H1 (cell line): ENCODE results near the gene NLK. TPM values are rescaled to one million over a fixed set of nuclear protein-coding genes. Genes with fewer than 3 reads are reported as not detected.
"Not testable (repeated sequence)": the region's sequence is repeated elsewhere in the genome, so short reads cannot be mapped to it uniquely, and the experiment has no call there.

ENCODE experiments used
- CTCF ChIA-PET: fragments of 300-600 bp; sonication (Branson Sonifier 250); formaldehyde crosslinking; loops from one replicate; lab custom pipeline; 2021; ENCODE audit not compliant: partially characterized antibody; lab: Charles Lee
- POLR2A ChIA-PET: fragments of 300-600 bp; sonication (Branson Sonifier 250); formaldehyde crosslinking; loops from one replicate; lab custom pipeline; 2021; ENCODE audit warnings: inconsistent platforms; ENCODE audit not compliant: partially characterized antibody; lab: Charles Lee
- DNase-seq, 2 experiments: peaks; one replicate each; pipeline versions ENCODE4 v3.0.0 to v3.0.0-alpha.2; 2010 to 2022; ENCODE audit warnings: low spot score in 2 of 2, low read depth in 1 of 2, mixed read lengths in 1 of 2
- FAIRE-seq: peaks from 2 replicates; lab custom pipeline; 2011; peaks lifted over from hg19 to GRCh38; lab: Jason Lieb, UNC
- H2AFZ ChIP-seq: 2 replicates; pipeline ENCODE4 v1.8.1; 2012; ENCODE audit warnings: low read length, inconsistent platforms
- H2AK5ac ChIP-seq: 2 replicates; pipeline ENCODE4 v1.6.1; 2013; ENCODE audit warnings: low read depth, low read length
- H2BK120ac ChIP-seq: replicated peaks from 2 replicates; pipeline ENCODE3; 2013; ENCODE audit warnings: low read depth, low read length, inconsistent platforms
- H2BK12ac ChIP-seq: 2 replicates; pipeline ENCODE4 v1.6.1; 2013; ENCODE audit warnings: low read depth, low read length
- H2BK15ac ChIP-seq: 2 replicates; pipeline ENCODE4 v1.6.1; 2013; ENCODE audit warnings: low read length
- H2BK20ac ChIP-seq: 2 replicates; pipeline ENCODE4 v1.6.1; 2013; ENCODE audit warnings: low read length
- H2BK5ac ChIP-seq: 2 replicates; pipeline ENCODE4 v1.6.1; 2013; ENCODE audit warnings: low read depth, low read length
- H3K14ac ChIP-seq: 2 replicates; pipeline ENCODE4 v1.6.1; 2013; ENCODE audit warnings: inconsistent platforms; ENCODE audit not compliant: insufficient read length
- H3K18ac ChIP-seq: 2 replicates; pipeline ENCODE4 v1.6.1; 2013; ENCODE audit warnings: low read length; ENCODE audit errors: extremely low read depth
- H3K23ac ChIP-seq: 2 replicates; pipeline ENCODE4 v1.6.1; 2013; ENCODE audit warnings: inconsistent platforms; ENCODE audit not compliant: insufficient read length
- H3K23me2 ChIP-seq: 2 replicates; pipeline ENCODE4 v1.6.1; 2013; ENCODE audit warnings: low read depth, low read length
- H3K27ac ChIP-seq: 2 replicates; pipeline ENCODE4 v1.6.1; 2011; ENCODE audit warnings: low read depth, low read length, inconsistent platforms
- H3K27me3 ChIP-seq, 4 experiments: replicated peaks in 1 of 4; 1 replicate in 1 of 4; 2 replicates in 3 of 4; pipeline versions ENCODE4 v1.6.1 to v1.8.1; 2011 to 2013; ENCODE audit warnings: low read length in 3 of 4, mild to moderate bottlenecking in 3 of 4, inconsistent platforms in 2 of 4, mixed read lengths in 2 of 4, moderate library complexity in 1 of 4; ENCODE audit not compliant: control insufficient read depth in 3 of 4, insufficient read depth in 3 of 4; ENCODE audit errors: extremely low read depth in 1 of 4
- H3K36me3 ChIP-seq, 4 experiments: 2 replicates each; pipeline versions ENCODE4 v1.6.1 to v1.8.1; 2011 to 2013; ENCODE audit warnings: mild to moderate bottlenecking in 4 of 4, low read length in 3 of 4, moderate library complexity in 2 of 4, control low read depth in 1 of 4, inconsistent platforms in 1 of 4; ENCODE audit not compliant: insufficient read depth in 4 of 4, control insufficient read depth in 2 of 4
- H3K4ac ChIP-seq: replicated peaks from 2 replicates; pipeline ENCODE3; 2013; ENCODE audit warnings: low read length, low read depth, mixed read lengths, inconsistent platforms; ENCODE audit not compliant: insufficient read length
- H3K4me1 ChIP-seq, 4 experiments: replicated peaks in 1 of 4; 1 replicate in 1 of 4; 2 replicates in 3 of 4; pipeline versions ENCODE4 v1.6.1 to v1.8.1; 2011 to 2013; ENCODE audit warnings: low read length in 3 of 4, inconsistent platforms in 2 of 4, mixed read lengths in 1 of 4; ENCODE audit not compliant: insufficient read depth in 4 of 4, control insufficient read depth in 3 of 4
- H3K4me2 ChIP-seq, 2 experiments: 2 replicates each; pipeline versions ENCODE4 v1.6.1 to v1.8.1; 2011 to 2013; ENCODE audit warnings: low read depth in 2 of 2, low read length in 2 of 2, control low read depth in 1 of 2, inconsistent platforms in 1 of 2, mild to moderate bottlenecking in 1 of 2; ENCODE audit not compliant: insufficient read depth in 1 of 2
- H3K4me3 ChIP-seq, 4 experiments: fragments of 200-600, 300-600 bp in 1 of 4; sonication (generic), shearing (Covaris generic), sonication (Bioruptor Twin) in 1 of 4; 2 replicates each; pipeline versions ENCODE4 v1.5.1 to v1.8.1; 2011 to 2016; ENCODE audit warnings: low read length in 4 of 4, low read depth in 3 of 4, control low read depth in 2 of 4, inconsistent platforms in 2 of 4, mild to moderate bottlenecking in 2 of 4, mixed read lengths in 1 of 4, moderate library complexity in 1 of 4; ENCODE audit not compliant: insufficient read depth in 2 of 4; ENCODE audit errors: extremely low read depth in 1 of 4
- H3K56ac ChIP-seq: replicated peaks from 2 replicates; pipeline ENCODE3; 2013; ENCODE audit warnings: low read depth, mild to moderate bottlenecking, mixed read lengths, low read length, inconsistent platforms; ENCODE audit not compliant: insufficient read length
- H3K79me1 ChIP-seq: 2 replicates; pipeline ENCODE4 v1.6.1; 2013; ENCODE audit warnings: low read depth, low read length, control low read depth
- H3K79me2 ChIP-seq, 2 experiments: 2 replicates each; pipeline versions ENCODE4 v1.6.1 to v1.8.1; 2012 to 2013; ENCODE audit warnings: low read length in 2 of 2, mild to moderate bottlenecking in 2 of 2, inconsistent platforms in 1 of 2; ENCODE audit not compliant: insufficient read depth in 2 of 2, control insufficient read depth in 1 of 2
- H3K9ac ChIP-seq, 4 experiments: replicated peaks in 1 of 4; 1 replicate in 1 of 4; 2 replicates in 3 of 4; pipeline versions ENCODE4 v1.6.1 to v1.8.1; 2011 to 2013; ENCODE audit warnings: low read depth in 3 of 4, low read length in 3 of 4, control low read depth in 2 of 4, mild to moderate bottlenecking in 2 of 4, moderate library complexity in 2 of 4, inconsistent platforms in 1 of 4; ENCODE audit errors: extremely low read depth in 1 of 4
- H3K9me3 ChIP-seq, 2 experiments: 2 replicates each; pipeline versions ENCODE4 v1.6.1 to v1.8.1; 2012 to 2013; ENCODE audit warnings: mild to moderate bottlenecking in 2 of 2, moderate library complexity in 2 of 2, control low read depth in 1 of 2, inconsistent platforms in 1 of 2, low read depth in 1 of 2, low read length in 1 of 2, mixed read lengths in 1 of 2; ENCODE audit not compliant: insufficient read depth in 2 of 2
- H4K20me1 ChIP-seq, 2 experiments: replicated peaks in 1 of 2; 2 replicates each; pipeline versions ENCODE3 to v1.8.1; 2011 to 2013; ENCODE audit warnings: inconsistent platforms in 2 of 2, low read length in 2 of 2, mild to moderate bottlenecking in 1 of 2; ENCODE audit not compliant: insufficient read depth in 2 of 2, control insufficient read depth in 1 of 2
- H4K5ac ChIP-seq: 2 replicates; pipeline ENCODE4 v1.6.1; 2013; ENCODE audit warnings: low read length, low read depth, mixed read lengths, inconsistent platforms; ENCODE audit not compliant: insufficient read length
- H4K8ac ChIP-seq: 2 replicates; pipeline ENCODE4 v1.8.0; 2013; ENCODE audit warnings: mild to moderate bottlenecking, moderate library complexity, low read length, inconsistent platforms; ENCODE audit not compliant: insufficient read depth; ENCODE audit errors: extremely low read depth
- H4K91ac ChIP-seq: replicated peaks from 2 replicates; pipeline ENCODE3; 2013; ENCODE audit warnings: low read length, mixed read lengths, inconsistent platforms; ENCODE audit not compliant: insufficient read length
- CTCF ChIP-seq, 3 experiments: IDR thresholded peaks; 1 replicate in 2 of 3; 2 replicates in 1 of 3; pipeline versions ENCODE4 v1.5.1 to v1.6.1; 2011; ENCODE audit warnings: low read length in 3 of 3, mild to moderate bottlenecking in 3 of 3, inconsistent platforms in 2 of 3, low read depth in 1 of 3, moderate library complexity in 1 of 3; ENCODE audit not compliant: insufficient read depth in 1 of 3; ENCODE audit errors: control extremely low read depth in 1 of 3
- RAD21 ChIP-seq, 2 experiments: IDR thresholded peaks in 1 of 2; conservative IDR thresholded peaks in 1 of 2; 2 replicates each; pipeline ENCODE4 v1.6.1; 2011; ENCODE audit warnings: low read depth in 2 of 2, low read length in 2 of 2, improper control_type of control experiment in 1 of 2, inconsistent platforms in 1 of 2, mild to moderate bottlenecking in 1 of 2, moderate library complexity in 1 of 2
- WGBS, 2 experiments: shearing (Covaris generic) in 1 of 2; methylation state at CpG; one replicate each; pipeline versions ENCODE4 v1.1.6 to v1.1.7; 2013 to 2015; ENCODE audit warnings: low lambda C conversion rate in 2 of 2, mixed read lengths in 2 of 2, inconsistent platforms in 1 of 2, low coverage in 1 of 2, missing lambda C conversion rate in 1 of 2; ENCODE audit not compliant: insufficient replicate concordance in 2 of 2, insufficient coverage in 1 of 2, insufficient read length in 1 of 2; ENCODE audit errors: extremely low coverage in 1 of 2, missing lambda C conversion rate in 1 of 2; 5-methylcytosine and 5-hydroxymethylcytosine counted together
- polyA plus RNA-seq, 7 experiments: library from polyadenylated mRNA; depleted of rRNA in 3 of 7; stranded (reverse) in 5 of 7; unstranded in 2 of 7; fragments of >200 nt in 5 of 7; fragments of 200-250 nt in 2 of 7; gene quantifications; 1 replicate in 5 of 7; 2 replicates in 1 of 7; 4 replicates in 1 of 7; pipeline versions ENCODE4 v1.2.1 to v1.2.3, GENCODE V29; 2011 to 2013; ENCODE audit warnings: missing spikeins in 2 of 7, mixed read lengths in 2 of 7
- total RNA-seq: library from RNA; stranded (reverse); fragmentation: NEBNext Ultra II Directional; extraction: Animal tissue kit (Norgen Biotek cat#: 25700); gene quantifications from 2 replicates; pipeline ENCODE4 v1.2.1, GENCODE V29; 2021

Gene NLK
- total and polyA plus RNA-seq, 2 of the 8 experiments (the other 6 are each of a cell fraction or from before 2014, with no cell fraction given), result 30.8 to 49.9 TPM

GRCh38 chr17:28232966-28233870 lies 190.7 kb downstream of the NLK start:
- not testable (repeated sequence) for H2BK20ac ChIP-seq, H3K23me2 ChIP-seq, H2AK5ac ChIP-seq, H4K91ac ChIP-seq, H3K36me3 ChIP-seq, H3K18ac ChIP-seq, H3K9me3 ChIP-seq, FAIRE-seq, H3K9ac ChIP-seq, H3K23ac ChIP-seq, H3K14ac ChIP-seq, H3K4ac ChIP-seq, H3K27me3 ChIP-seq, H3K56ac ChIP-seq, H3K4me3 ChIP-seq, DNase-seq, H3K27ac ChIP-seq, H4K8ac ChIP-seq, H3K79me2 ChIP-seq, H4K20me1 ChIP-seq, H2BK120ac ChIP-seq, H2BK15ac ChIP-seq, H3K79me1 ChIP-seq
- ChIA-PET CTCF (interaction anchor here (0.6 to 17.5 kb wide), 24 partner anchors 12 to 432 kb away, joined by 3 to 266 read pairs (median 3); partner anchors contain the start of gene TMEM97), POLR2A (interaction anchor here (1.2 kb wide), 1 partner anchor 18 kb away, joined by 4 read pairs; no protein-coding TSS in a partner anchor)
- Histone ChIP-seq H2BK5ac (peak overlapping the region; percentile 77; the same call in 1 of the 2 replicates), H3K4me1 (peaks cover 6 to 21% (median 9%) of the 10 kb centered on the region in 4 experiments; a peak in 6 of 7 replicates), H2AFZ (peak overlapping the region; percentile 98), H3K4me2 (peak overlapping the region; percentile 8 to 31; a peak in 2 of 4 replicates), H4K5ac (peak overlapping the region; percentile 60), H2BK12ac (0 out of 2 replicates have a peak overlapping the region, but pooled peaks have one; percentile 50)
- WGBS, 2 experiments, result 67% methylated on average over 21 of the region's 21 CpGs; no CpG with 5 or more reads in 1 of the 2 experiments
- TF ChIP-seq CTCF (IDR thresholded peaks at IDR 0.05; ENCODE audit: control extremely low read depth in 1 of 3, insufficient read depth in 1 of 3, low read depth in 1 of 3, low read length in 3 of 3), result peak in 2 of 3 experiments; percentile 7 to 45; a peak in 2 of 4 replicates
- peak in 1 of 2 experiments; percentile 23; a peak in 1 of 4 replicates for TF ChIP-seq RAD21 (IDR thresholded peaks at IDR 0.05 in 1 of 2, conservative IDR thresholded peaks at IDR 0.05 in 1 of 2; ENCODE audit: low read depth in 2 of 2, low read length in 2 of 2)
